ENCODE measurements around the gene GOLGA8B.

- TF ChIP-seq CTCF (IDR thresholded peaks at IDR 0.05; ENCODE audit: low read depth, low read length, missing input control), result no peak
- no peak for TF ChIP-seq TAF1 (conservative IDR thresholded peaks at IDR 0.05)
- TF ChIP-seq, protein P1, sequence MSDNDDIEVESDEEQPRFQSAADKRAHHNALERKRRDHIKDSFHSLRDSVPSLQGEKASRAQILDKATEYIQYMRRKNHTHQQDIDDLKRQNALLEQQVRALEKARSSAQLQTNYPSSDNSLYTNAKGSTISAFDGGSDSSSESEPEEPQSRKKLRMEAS (IDR thresholded peaks at IDR 0.05), result no peak
- TF ChIP-seq GABPA (IDR thresholded peaks at IDR 0.05 in 1 of 2, conservative IDR thresholded peaks at IDR 0.05 in 1 of 2), result no peak
- TF ChIP-seq, protein P2, sequence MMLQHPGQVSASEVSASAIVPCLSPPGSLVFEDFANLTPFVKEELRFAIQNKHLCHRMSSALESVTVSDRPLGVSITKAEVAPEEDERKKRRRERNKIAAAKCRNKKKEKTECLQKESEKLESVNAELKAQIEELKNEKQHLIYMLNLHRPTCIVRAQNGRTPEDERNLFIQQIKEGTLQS (IDR thresholded peaks at IDR 0.05), result no peak
- no peak for TF ChIP-seq RAD21 (IDR thresholded peaks at IDR 0.05)
These were observed 24.4 kb upstream of the GOLGA8B start for GRCh38 chr15:34607832-34608231.

Measured in liver (tissue), 3 donors.